A549 (cell line): ENCODE results near the gene SHC2. TPM values are rescaled to one million over a fixed set of nuclear protein-coding genes. Genes with fewer than 3 reads are reported as not detected.

ENCODE experiments used
- ATAC-seq, 2 experiments: fragments of 200-7000 bp in 1 of 2; fragments of >200 bp in 1 of 2; cut with Nextera tagmentation in 1 of 2; cut with Tn5 transposase in 1 of 2; 3 replicates each; pipeline versions ENCODE4 v1.8.0 to v1.9.1; 2018 to 2020; ENCODE audit warnings: mild to moderate bottlenecking in 1 of 2, moderate library complexity in 1 of 2
- CTCF ChIA-PET: fragments of 300-600 bp; sonication (Branson Sonifier 250); formaldehyde crosslinking; extraction: SDS; loops from one replicate; lab custom pipeline; 2021; ENCODE audit warnings: antibody characterized with exemption, inconsistent platforms; lab: Yijun Ruan, JAX
- POLR2A ChIA-PET: fragments of 350-600 bp; formaldehyde crosslinking; extraction: SDS; loops from one replicate; lab custom pipeline; 2021; ENCODE audit warnings: antibody characterized with exemption, inconsistent platforms; lab: Yijun Ruan, JAX
- DNase-seq, 2 experiments: peaks; one replicate each; pipeline versions ENCODE4 v3.0.0 to v3.0.0-alpha.2; 2011 to 2016; ENCODE audit warnings: low read depth in 1 of 2, low spot score in 1 of 2
- FAIRE-seq: peaks from 2 replicates; lab custom pipeline; 2011; peaks lifted over from hg19 to GRCh38; lab: Jason Lieb, UNC
- H3K27ac ChIP-seq, 2 experiments: fragments of >200 bp; sonication (Bioruptor Twin); formaldehyde crosslinking; 3 replicates each; pipeline ENCODE4 v1.5.1; 2016 to 2017
- H3K4me1 ChIP-seq: fragments of >200 bp; sonication (Bioruptor Twin); formaldehyde crosslinking; 3 replicates; pipeline ENCODE4 v1.6.1; 2016
- H3K4me2 ChIP-seq: fragments of >200 bp; sonication (Bioruptor Twin); formaldehyde crosslinking; 3 replicates; pipeline ENCODE4 v1.6.1; 2016
- H3K4me3 ChIP-seq: fragments of >200 bp; sonication (Bioruptor Twin); formaldehyde crosslinking; 3 replicates; pipeline ENCODE4 v1.5.1; 2016
- H3K9me3 ChIP-seq: fragments of >200 bp; sonication (Bioruptor Twin); formaldehyde crosslinking; 3 replicates; pipeline ENCODE4 v1.6.1; 2016
- CBX8 ChIP-seq: fragments of 200-600 bp; sonication (generic); IDR thresholded peaks from 2 replicates; pipeline ENCODE4 v1.6.1; 2016
- CEBPB ChIP-seq, 2 experiments: fragments of >200 bp in 1 of 2; sonication (Bioruptor Twin) in 1 of 2; formaldehyde crosslinking in 1 of 2; IDR thresholded peaks; 2 replicates each; pipeline ENCODE4 v1.6.1; 2012 to 2016
- EHMT2 ChIP-seq: fragments of 200-600 bp; sonication (generic); IDR thresholded peaks from 2 replicates; pipeline ENCODE4 v1.6.1; 2016; ENCODE audit warnings: antibody characterized with exemption, low read depth, mild to moderate bottlenecking, moderate library complexity
- FOSL2 ChIP-seq, 2 experiments: fragments of 450-650 bp in 1 of 2; fragments of >200 bp in 1 of 2; sonication (Bioruptor Twin) in 1 of 2; formaldehyde crosslinking; IDR thresholded peaks; 2 replicates each; pipeline versions ENCODE4 v1.5.0 to v1.6.1; 2016 to 2020; ENCODE audit warnings: mild to moderate bottlenecking in 1 of 2, moderate library complexity in 1 of 2
- GATA3 ChIP-seq: IDR thresholded peaks from 2 replicates; pipeline ENCODE4 v1.6.1; 2012; ENCODE audit warnings: borderline replicate concordance
- HES2 ChIP-seq: fragments of >200 bp; sonication (Bioruptor Twin); formaldehyde crosslinking; IDR thresholded peaks from 2 replicates; pipeline ENCODE4 v1.6.1; 2016
- HEYL ChIP-seq: fragments of 250-450 bp; sonication (Bioruptor Pico); IDR thresholded peaks from 2 replicates; pipeline ENCODE4 v1.8.0; 2021; ENCODE audit warnings: mild to moderate bottlenecking, moderate library complexity
- HOXA7 ChIP-seq: fragments of 250-450 bp; sonication (Bioruptor Pico); IDR thresholded peaks from 2 replicates; pipeline ENCODE4 v1.5.0; 2020; ENCODE audit warnings: mild to moderate bottlenecking, moderate library complexity
- HOXB5 ChIP-seq: fragments of 250-450 bp; sonication (Bioruptor Pico); IDR thresholded peaks from 2 replicates; pipeline ENCODE4 v1.5.0; 2020; ENCODE audit warnings: mild to moderate bottlenecking, moderate library complexity
- MAFK ChIP-seq: fragments of 450-650 bp; IDR thresholded peaks from 2 replicates; pipeline ENCODE4 v1.6.1; 2014; ENCODE audit not compliant: partially characterized antibody
- MAZ ChIP-seq: fragments of 150-350 bp; IDR thresholded peaks from 2 replicates; pipeline ENCODE4 v1.6.1; 2014; ENCODE audit warnings: antibody characterized with exemption, low read depth, low read length, borderline replicate concordance
- NR3C1 ChIP-seq: fragments of >200 bp; sonication (Bioruptor Twin); formaldehyde crosslinking; IDR thresholded peaks from 3 replicates; pipeline ENCODE4 v1.6.1; 2017
- POLR2A ChIP-seq: IDR thresholded peaks from 2 replicates; pipeline ENCODE4 v1.6.1; 2012; ENCODE audit warnings: mild to moderate bottlenecking, low read length
- RAD21 ChIP-seq, 2 experiments: fragments of >200 bp in 1 of 2; sonication (Bioruptor Twin) in 1 of 2; formaldehyde crosslinking in 1 of 2; IDR thresholded peaks in 1 of 2; conservative IDR thresholded peaks in 1 of 2; 2 replicates in 1 of 2; 3 replicates in 1 of 2; pipeline ENCODE4 v1.6.1; 2012 to 2018; ENCODE audit warnings: inconsistent platforms in 1 of 2
- RNF2 ChIP-seq: fragments of 200-600 bp; sonication (generic); IDR thresholded peaks from 2 replicates; pipeline ENCODE4 v1.6.1; 2016; ENCODE audit warnings: low read depth, mild to moderate bottlenecking, antibody characterized with exemption, moderate library complexity, borderline replicate concordance
- SMC3 ChIP-seq: fragments of >200 bp; sonication (Bioruptor Twin); formaldehyde crosslinking; IDR thresholded peaks from 3 replicates; pipeline ENCODE4 v1.6.1; 2018; ENCODE audit warnings: inconsistent platforms
- ZC3H11A ChIP-seq: fragments of 450-650 bp; IDR thresholded peaks from 2 replicates; pipeline ENCODE4 v1.6.1; 2014; ENCODE audit warnings: antibody characterized with exemption, mild to moderate bottlenecking
- ZFP36 ChIP-seq: fragments of 450-650 bp; IDR thresholded peaks from 2 replicates; pipeline ENCODE4 v1.6.1; 2014; ENCODE audit warnings: borderline replicate concordance; ENCODE audit not compliant: partially characterized antibody
- WGBS: methylation state at CpG from one replicate; pipeline ENCODE4 v1.1.6; 2017; ENCODE audit errors: missing lambda C conversion rate; 5-methylcytosine and 5-hydroxymethylcytosine counted together
- polyA plus RNA-seq, 4 experiments: library from polyadenylated mRNA; depleted of rRNA in 3 of 4; stranded (reverse); fragments of >200 nt; fragmentation: RNase III in 1 of 4; extraction: RNeasy Plus Mini Kit Qiagen cat#74134 plus additional on column Dnase treatment in 1 of 4; gene quantifications; 2 replicates in 3 of 4; 3 replicates in 1 of 4; pipeline ENCODE4 v1.2.3, GENCODE V29; 2011 to 2017
- TF ChIP-seq, protein P1 (sequence below): fragments of 150-350 bp; IDR thresholded peaks from 2 replicates; pipeline ENCODE4 v1.6.1; 2014; ENCODE audit warnings: low read depth, mild to moderate bottlenecking, low read length
- TF ChIP-seq, protein P2 (sequence below): fragments of 450-650 bp; IDR thresholded peaks from 2 replicates; pipeline ENCODE4 v1.6.1; 2014; ENCODE audit warnings: antibody characterized with exemption

SHC2 gene
- polyA plus RNA-seq, 2 of the 4 experiments (the other 2 are of a cell fraction), result 0.36 to 0.58 TPM

DNA sequence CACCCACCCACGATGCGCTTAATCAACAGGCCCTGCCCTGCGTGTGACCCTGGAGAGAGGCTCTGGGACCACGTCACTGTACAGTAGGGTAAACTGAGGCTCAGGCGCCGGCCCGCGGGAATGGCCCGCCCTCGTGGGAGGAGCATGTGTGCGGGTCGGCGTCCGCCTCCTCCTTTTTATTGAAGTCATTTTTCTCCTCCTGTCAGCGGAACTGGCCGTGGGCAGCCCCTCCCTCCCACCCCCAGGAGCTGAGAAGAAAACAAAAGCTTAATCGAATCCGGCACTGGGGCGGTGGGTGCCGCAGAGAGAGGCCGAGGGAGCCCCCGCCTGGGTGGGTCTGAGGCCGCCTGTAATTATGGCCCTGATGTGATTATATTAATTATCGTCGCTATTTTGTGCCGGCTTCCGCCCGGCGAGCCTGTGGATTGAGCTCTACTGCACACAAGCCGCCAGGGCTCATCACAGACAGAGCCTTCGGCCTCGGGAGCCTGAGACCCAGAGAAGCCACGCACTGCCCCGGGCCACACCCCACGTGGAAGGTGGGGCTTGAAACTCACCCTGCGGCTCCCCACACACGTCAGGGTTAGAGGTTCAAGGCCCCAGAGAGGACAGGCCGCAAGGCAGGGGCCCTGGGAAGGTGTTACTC, 58.8 kb downstream of the SHC2 start:
- H3K4me2 ChIP-seq, result no peak overlapping the region
- no peak for TF ChIP-seq POLR2A
- TF ChIP-seq HOXA7 (CRISPR knock-in tag), result no peak
- TF ChIP-seq, all 56 proteins: peak for 0
- H3K27ac ChIP-seq, result no peak overlapping the region
- FAIRE-seq, result no peak
- no peaks in the 10 kb centered on the region for H3K9me3 ChIP-seq
- 42% methylated on average over 28 of the region's 38 CpGs for whole genome bisulfite sequencing
- H3K4me1 ChIP-seq, result 0 out of 3 replicates have a peak, but pooled peaks cover 3% of the 10 kb centered on the region
- CTCF ChIA-PET, result no interaction called here
- DNase-seq, result no peak
- no peak overlapping the region for H3K4me3 ChIP-seq
- no peak for ATAC-seq
- POLR2A ChIA-PET, result no interaction called here

- no peaks in the 10 kb centered on the region for H3K9me3 ChIP-seq
- ChIA-PET CTCF (no interaction called here), POLR2A (no interaction called here)
- H3K4me1 ChIP-seq, result 0 out of 3 replicates have a peak, but pooled peaks cover 3% of the 10 kb centered on the region
- no peak overlapping the region for H3K4me3 ChIP-seq
- no peak overlapping the region for H3K4me2 ChIP-seq
- no peak for ATAC-seq
- FAIRE-seq, result no peak
- WGBS, result 40% methylated on average over 4 of the region's 43 CpGs
- DNase-seq, result no peak
- TF ChIP-seq HOXB5 (CRISPR knock-in tag), result no peak
- no peak for TF ChIP-seq HEYL (CRISPR knock-in tag)
- TF ChIP-seq, protein P1, sequence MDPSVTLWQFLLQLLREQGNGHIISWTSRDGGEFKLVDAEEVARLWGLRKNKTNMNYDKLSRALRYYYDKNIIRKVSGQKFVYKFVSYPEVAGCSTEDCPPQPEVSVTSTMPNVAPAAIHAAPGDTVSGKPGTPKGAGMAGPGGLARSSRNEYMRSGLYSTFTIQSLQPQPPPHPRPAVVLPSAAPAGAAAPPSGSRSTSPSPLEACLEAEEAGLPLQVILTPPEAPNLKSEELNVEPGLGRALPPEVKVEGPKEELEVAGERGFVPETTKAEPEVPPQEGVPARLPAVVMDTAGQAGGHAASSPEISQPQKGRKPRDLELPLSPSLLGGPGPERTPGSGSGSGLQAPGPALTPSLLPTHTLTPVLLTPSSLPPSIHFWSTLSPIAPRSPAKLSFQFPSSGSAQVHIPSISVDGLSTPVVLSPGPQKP, result no peak
- TF ChIP-seq, all 56 proteins: peak for 0
- H3K27ac ChIP-seq, result no peak overlapping the region
Measured at GRCh38 chr19:400976-401865, 59.6 kb downstream of the SHC2 start.

- Histone ChIP-seq H3K4me1 (no peaks in the 10 kb centered on the region), H3K4me3 (no peak overlapping the region), H3K4me2 (no peak overlapping the region), H3K27ac (no peak overlapping the region), H3K9me3 (no peaks in the 10 kb centered on the region)
- ChIA-PET POLR2A (no interaction called here), CTCF (no interaction called here)
- FAIRE-seq (no peak), DNase-seq (no peak), ATAC-seq (no peak)
- TF ChIP-seq HES2, result no peak
- no peak for TF ChIP-seq MAFK
- TF ChIP-seq NR3C1, result no peak
- WGBS, result 42% methylated on average over 7 of the region's 9 CpGs
Measured at GRCh38 chr19:399370-399769, 61.5 kb downstream of the SHC2 start.

DNA sequence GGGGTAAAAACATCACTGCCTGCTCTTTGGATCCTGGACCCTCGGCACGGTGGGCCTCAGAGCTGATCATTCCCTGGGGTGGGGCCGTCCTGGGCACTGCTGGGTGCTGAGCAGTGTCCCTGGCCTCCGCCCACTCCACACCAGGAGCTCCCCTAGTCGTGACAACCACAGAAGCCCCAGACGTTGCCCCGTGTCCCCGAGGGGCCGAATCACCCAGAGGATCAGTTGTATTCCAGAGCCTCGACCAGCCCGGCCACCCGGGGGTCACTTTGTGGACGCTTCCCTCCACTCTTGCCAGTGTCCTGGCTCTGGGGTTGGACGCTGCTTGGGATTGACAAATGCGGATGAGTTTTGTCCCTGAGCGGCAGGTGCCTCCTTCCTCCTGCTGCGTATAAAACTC, 62.1 kb downstream of the SHC2 start:
- ATAC-seq (no peak), FAIRE-seq (no peak), DNase-seq (no peak)
- Histone ChIP-seq H3K9me3 (no peaks in the 10 kb centered on the region), H3K4me1 (no peaks in the 10 kb centered on the region), H3K27ac (no peak overlapping the region), H3K4me3 (no peak overlapping the region), H3K4me2 (no peak overlapping the region)
- ChIA-PET CTCF (interaction anchor here (1.0 kb wide), 1 partner anchor 112 kb away, joined by 3 read pairs; no protein-coding TSS in a partner anchor), POLR2A (no interaction called here)
- TF ChIP-seq RAD21 (conservative IDR thresholded peaks at IDR 0.05 in 1 of 2, IDR thresholded peaks at IDR 0.05 in 1 of 2), result no peak
- TF ChIP-seq HOXB5 (CRISPR knock-in tag), result no peak
- TF ChIP-seq FOSL2 (IDR thresholded peaks at IDR 0.05), result no peak
- TF ChIP-seq FOSL2 (CRISPR knock-in tag; IDR thresholded peaks at IDR 0.05), result no peak
- no peak for TF ChIP-seq ZFP36
- no peak for TF ChIP-seq HEYL (CRISPR knock-in tag)
- TF ChIP-seq CBX8, result no peak
- no peak for TF ChIP-seq RNF2
- no peak for TF ChIP-seq SMC3
- no peak for TF ChIP-seq ZC3H11A
- TF ChIP-seq MAFK, result no peak
- no peak for TF ChIP-seq GATA3
- TF ChIP-seq MAZ, result no peak
- TF ChIP-seq, protein P2, sequence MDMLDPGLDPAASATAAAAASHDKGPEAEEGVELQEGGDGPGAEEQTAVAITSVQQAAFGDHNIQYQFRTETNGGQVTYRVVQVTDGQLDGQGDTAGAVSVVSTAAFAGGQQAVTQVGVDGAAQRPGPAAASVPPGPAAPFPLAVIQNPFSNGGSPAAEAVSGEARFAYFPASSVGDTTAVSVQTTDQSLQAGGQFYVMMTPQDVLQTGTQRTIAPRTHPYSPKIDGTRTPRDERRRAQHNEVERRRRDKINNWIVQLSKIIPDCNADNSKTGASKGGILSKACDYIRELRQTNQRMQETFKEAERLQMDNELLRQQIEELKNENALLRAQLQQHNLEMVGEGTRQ, result no peak
- no peak for TF ChIP-seq EHMT2
- TF ChIP-seq CEBPB (IDR thresholded peaks at IDR 0.05), result no peak
- 54% methylated on average over 3 of the region's 17 CpGs for WGBS
